H9 (cell line): ENCODE results near the gene COPB2. TPM values are rescaled to one million over a fixed set of nuclear protein-coding genes. Genes with fewer than 3 reads are reported as not detected.

ENCODE experiments used
- DNase-seq: peaks from one replicate; pipeline ENCODE4 v3.0.0-alpha.2; 2017
- H2AFZ ChIP-seq: one replicate; pipeline ENCODE4 v1.6.1; 2013; ENCODE audit warnings: mild to moderate bottlenecking, low read length, control low read depth, moderate library complexity
- H2AK5ac ChIP-seq: 2 replicates; pipeline ENCODE4 v1.6.1; 2013; ENCODE audit warnings: low read length, control low read depth, mixed read lengths; ENCODE audit not compliant: insufficient read length
- H2BK120ac ChIP-seq: one replicate; pipeline ENCODE4 v1.6.1; 2013; ENCODE audit warnings: low read depth, mild to moderate bottlenecking, low read length, control low read depth, inconsistent platforms; ENCODE audit not compliant: poor library complexity, severe bottlenecking
- H2BK12ac ChIP-seq: 2 replicates; pipeline ENCODE4 v1.6.1; 2013; ENCODE audit warnings: low read length, control low read depth, mixed read lengths, low read depth; ENCODE audit not compliant: insufficient read length
- H2BK15ac ChIP-seq: 2 replicates; pipeline ENCODE4 v1.6.1; 2013; ENCODE audit warnings: low read depth, low read length, control low read depth
- H2BK20ac ChIP-seq: one replicate; pipeline ENCODE4 v1.6.1; 2013; ENCODE audit warnings: low read depth, mild to moderate bottlenecking, low read length, control low read depth, inconsistent platforms; ENCODE audit not compliant: poor library complexity, severe bottlenecking
- H2BK5ac ChIP-seq: 2 replicates; pipeline ENCODE4 v1.6.1; 2013; ENCODE audit warnings: low read length, control low read depth, mixed read lengths; ENCODE audit not compliant: insufficient read length
- H3K14ac ChIP-seq: 2 replicates; pipeline ENCODE4 v1.6.1; 2013; ENCODE audit warnings: low read length, control low read depth; ENCODE audit not compliant: insufficient read depth
- H3K18ac ChIP-seq: 2 replicates; pipeline ENCODE4 v1.6.1; 2013; ENCODE audit warnings: low read depth, mild to moderate bottlenecking, mixed read lengths, low read length, control low read depth; ENCODE audit not compliant: insufficient read length
- H3K23ac ChIP-seq: 2 replicates; pipeline ENCODE4 v1.6.1; 2013; ENCODE audit warnings: low read length, control low read depth, mixed read lengths, low read depth; ENCODE audit not compliant: insufficient read length
- H3K23me2 ChIP-seq: 2 replicates; pipeline ENCODE4 v1.6.1; 2013; ENCODE audit warnings: low read depth, mild to moderate bottlenecking, mixed read lengths, low read length, control low read depth; ENCODE audit not compliant: insufficient read length, poor library complexity, severe bottlenecking
- H3K27ac ChIP-seq: 2 replicates; pipeline ENCODE4 v1.5.1; 2013; ENCODE audit warnings: low read length, control low read depth, mixed read lengths, low read depth; ENCODE audit not compliant: insufficient read length
- H3K27me3 ChIP-seq: 2 replicates; pipeline ENCODE4 v1.6.1; 2013; ENCODE audit warnings: low read length, control low read depth, inconsistent platforms; ENCODE audit not compliant: insufficient read depth
- H3K4ac ChIP-seq: 2 replicates; pipeline ENCODE4 v1.6.1; 2013; ENCODE audit warnings: low read depth, mild to moderate bottlenecking, control low read depth, inconsistent platforms, low read length, moderate library complexity
- H3K4me1 ChIP-seq: 2 replicates; pipeline ENCODE4 v1.6.1; 2013; ENCODE audit warnings: low read length, control low read depth, inconsistent platforms; ENCODE audit not compliant: insufficient read depth
- H3K4me2 ChIP-seq: 2 replicates; pipeline ENCODE4 v1.6.1; 2013; ENCODE audit warnings: low read length, control low read depth, mixed read lengths; ENCODE audit not compliant: insufficient read length, insufficient read depth
- H3K56ac ChIP-seq: 2 replicates; pipeline ENCODE4 v1.6.1; 2013; ENCODE audit warnings: low read depth, mild to moderate bottlenecking, mixed read lengths, low read length, control low read depth; ENCODE audit not compliant: insufficient read length
- H3K79me1 ChIP-seq: 2 replicates; pipeline ENCODE4 v1.6.1; 2013; ENCODE audit warnings: low read depth, mild to moderate bottlenecking, moderate library complexity, low read length, control low read depth, inconsistent platforms; ENCODE audit not compliant: insufficient read depth, poor library complexity, severe bottlenecking
- H3K79me2 ChIP-seq: 2 replicates; pipeline ENCODE4 v1.6.1; 2013; ENCODE audit warnings: low read length, control low read depth, inconsistent platforms; ENCODE audit not compliant: insufficient read depth
- H3K9ac ChIP-seq: 2 replicates; pipeline ENCODE4 v1.6.1; 2013; ENCODE audit warnings: low read length, control low read depth, mixed read lengths; ENCODE audit not compliant: insufficient read length; ENCODE audit errors: extremely low read depth
- H3K9me3 ChIP-seq: one replicate; pipeline ENCODE4 v1.6.1; 2013; ENCODE audit warnings: low read depth, low read length, inconsistent platforms; ENCODE audit not compliant: control insufficient read depth
- H3T11ph ChIP-seq: one replicate; pipeline ENCODE4 v1.6.1; 2013; ENCODE audit warnings: mild to moderate bottlenecking, low read length, control low read depth, inconsistent platforms
- H4K20me1 ChIP-seq: one replicate; pipeline ENCODE4 v1.6.1; 2013; ENCODE audit not compliant: control insufficient read depth, insufficient read length, insufficient read depth
- H4K5ac ChIP-seq: 2 replicates; pipeline ENCODE4 v1.6.1; 2013; ENCODE audit warnings: low read depth, mild to moderate bottlenecking, mixed read lengths, low read length, control low read depth; ENCODE audit not compliant: insufficient read length
- H4K8ac ChIP-seq: replicated peaks from 2 replicates; pipeline ENCODE4 v1.6.1; 2013; ENCODE audit warnings: low read length, control low read depth, mixed read lengths, low read depth; ENCODE audit not compliant: insufficient read length
- H4K91ac ChIP-seq: 2 replicates; pipeline ENCODE4 v1.6.1; 2013; ENCODE audit warnings: low read depth, mild to moderate bottlenecking, moderate library complexity, mixed read lengths, low read length, control low read depth; ENCODE audit not compliant: insufficient read length
- H3K27ac Mint-ChIP-seq, 3 experiments: 2 replicates in 2 of 3; 3 replicates in 1 of 3; pipeline ENCODE4 v1.8.0; 2020 to 2021; ENCODE audit warnings: mixed read lengths in 3 of 3, mild to moderate bottlenecking in 1 of 3, moderate library complexity in 1 of 3
- H3K27me3 Mint-ChIP-seq: 2 replicates; pipeline ENCODE4 v1.8.0; 2021; ENCODE audit warnings: low read depth, mild to moderate bottlenecking, moderate library complexity, mixed read lengths
- H3K36me3 Mint-ChIP-seq, 3 experiments: 2 replicates in 2 of 3; 3 replicates in 1 of 3; pipeline ENCODE4 v1.8.0; 2020 to 2021; ENCODE audit warnings: low read depth in 3 of 3, mixed read lengths in 3 of 3; ENCODE audit not compliant: insufficient read depth in 1 of 3
- H3K4me1 Mint-ChIP-seq, 2 experiments: 2 replicates each; pipeline ENCODE4 v1.8.0; 2020; ENCODE audit warnings: mixed read lengths in 2 of 2
- H3K4me3 Mint-ChIP-seq, 2 experiments: 2 replicates in 1 of 2; 3 replicates in 1 of 2; pipeline ENCODE4 v1.8.0; 2020 to 2021; ENCODE audit warnings: mild to moderate bottlenecking in 2 of 2, mixed read lengths in 2 of 2, moderate library complexity in 1 of 2
- H3K9me3 Mint-ChIP-seq, 2 experiments: 2 replicates in 1 of 2; 3 replicates in 1 of 2; pipeline ENCODE4 v1.8.0; 2020; ENCODE audit warnings: mild to moderate bottlenecking in 2 of 2, mixed read lengths in 2 of 2, moderate library complexity in 1 of 2
- WGBS: extraction: QIAGEN DNeasy Blood & Tissue Kit; methylation state at CpG from one replicate; pipeline ENCODE4 v1.1.7; 2013; ENCODE audit warnings: missing lambda C conversion rate, low lambda C conversion rate, mixed read lengths; ENCODE audit not compliant: insufficient read length; ENCODE audit errors: extremely low coverage; 5-methylcytosine and 5-hydroxymethylcytosine counted together
- total RNA-seq: library from RNA; stranded (reverse); gene quantifications from 2 replicates; pipeline ENCODE4 v1.2.1, GENCODE V29; 2021
- TF ChIP-seq, protein P1 (sequence below): fragments of 200-600 bp; sonication (generic); conservative IDR thresholded peaks from 3 replicates; pipeline ENCODE4 v1.8.0; 2021; ENCODE audit warnings: antibody characterized with exemption, mild to moderate bottlenecking

Gene COPB2
- total RNA-seq, 1 experiment from 2014 or later, result 121 TPM

DNA sequence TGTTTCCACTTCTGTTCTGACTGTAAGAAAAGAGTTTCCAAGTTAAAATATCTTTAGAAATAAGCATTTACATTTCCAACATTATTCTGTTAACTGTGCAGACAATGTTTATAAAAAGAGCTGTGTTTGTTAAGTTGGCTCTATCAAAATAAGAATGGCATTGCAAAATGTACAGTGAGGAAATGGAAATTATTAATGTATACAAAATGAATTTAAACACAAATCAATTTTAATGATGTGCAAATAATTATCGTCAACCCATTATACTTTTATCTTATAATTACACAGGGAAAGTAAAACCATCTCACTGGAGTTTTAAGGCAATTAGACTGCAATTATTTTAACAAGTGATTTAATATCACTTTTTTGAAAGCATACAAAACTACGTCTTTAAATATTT is 28.2 kb downstream of the COPB2 start:
- WGBS, result no CpG with 5 or more reads among the region's 2 CpGs
- no peak overlapping the region for H3T11ph ChIP-seq
- no peaks in the 10 kb centered on the region for H3K9me3 ChIP-seq
- no peaks in the 10 kb centered on the region for H3K79me1 ChIP-seq
- peaks cover 36 to 92% (median 81%) of the 10 kb centered on the region in 3 experiments; a peak in 6 of 7 replicates for H3K36me3 Mint-ChIP-seq
- H2AK5ac ChIP-seq, result no peak overlapping the region
- H3K27ac ChIP-seq, result no peak overlapping the region
- no peaks in the 10 kb centered on the region for H3K27me3 Mint-ChIP-seq
- no peak overlapping the region for H2BK15ac ChIP-seq
- H2AFZ ChIP-seq, result no peak overlapping the region
- H3K79me2 ChIP-seq, result no peaks in the 10 kb centered on the region
- H3K14ac ChIP-seq, result no peak overlapping the region
- H3K4me1 ChIP-seq, result no peaks in the 10 kb centered on the region
- no peaks in the 10 kb centered on the region for H3K23me2 ChIP-seq
- no peak overlapping the region for H3K23ac ChIP-seq
- H3K27ac Mint-ChIP-seq, result no peak overlapping the region
- H3K18ac ChIP-seq, result no peak overlapping the region
- H2BK12ac ChIP-seq, result no peak overlapping the region
- no peak overlapping the region for H3K56ac ChIP-seq
- H3K27me3 ChIP-seq, result no peaks in the 10 kb centered on the region
- no peaks in the 10 kb centered on the region for H4K20me1 ChIP-seq
- H2BK5ac ChIP-seq, result no peak overlapping the region
- no peak for DNase-seq
- H4K5ac ChIP-seq, result no peak overlapping the region
- TF ChIP-seq, protein P1, sequence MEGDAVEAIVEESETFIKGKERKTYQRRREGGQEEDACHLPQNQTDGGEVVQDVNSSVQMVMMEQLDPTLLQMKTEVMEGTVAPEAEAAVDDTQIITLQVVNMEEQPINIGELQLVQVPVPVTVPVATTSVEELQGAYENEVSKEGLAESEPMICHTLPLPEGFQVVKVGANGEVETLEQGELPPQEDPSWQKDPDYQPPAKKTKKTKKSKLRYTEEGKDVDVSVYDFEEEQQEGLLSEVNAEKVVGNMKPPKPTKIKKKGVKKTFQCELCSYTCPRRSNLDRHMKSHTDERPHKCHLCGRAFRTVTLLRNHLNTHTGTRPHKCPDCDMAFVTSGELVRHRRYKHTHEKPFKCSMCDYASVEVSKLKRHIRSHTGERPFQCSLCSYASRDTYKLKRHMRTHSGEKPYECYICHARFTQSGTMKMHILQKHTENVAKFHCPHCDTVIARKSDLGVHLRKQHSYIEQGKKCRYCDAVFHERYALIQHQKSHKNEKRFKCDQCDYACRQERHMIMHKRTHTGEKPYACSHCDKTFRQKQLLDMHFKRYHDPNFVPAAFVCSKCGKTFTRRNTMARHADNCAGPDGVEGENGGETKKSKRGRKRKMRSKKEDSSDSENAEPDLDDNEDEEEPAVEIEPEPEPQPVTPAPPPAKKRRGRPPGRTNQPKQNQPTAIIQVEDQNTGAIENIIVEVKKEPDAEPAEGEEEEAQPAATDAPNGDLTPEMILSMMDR, result no peak
- no peak overlapping the region for H3K9ac ChIP-seq
- no peak overlapping the region for H2BK20ac ChIP-seq
- no peak overlapping the region for H3K4ac ChIP-seq
- H4K8ac ChIP-seq, result no peak overlapping the region
- H3K4me1 Mint-ChIP-seq, result peaks cover 0 to 4% of the 10 kb centered on the region in 2 experiments; a peak in 1 of 4 replicates
- H3K4me2 ChIP-seq, result no peak overlapping the region
- no peaks in the 10 kb centered on the region for H3K9me3 Mint-ChIP-seq
- H2BK120ac ChIP-seq, result no peak overlapping the region
- no peak overlapping the region for H3K4me3 Mint-ChIP-seq
- H4K91ac ChIP-seq, result no peak overlapping the region
